T-helper 9 cell (primary cell): ENCODE measurements around the gene EDEM3.
"Not testable (repeated sequence)": the region's sequence is repeated elsewhere in the genome, so short reads cannot be mapped to it uniquely, and the experiment has no call there.

ENCODE experiments used
- DNase-seq: peaks from one replicate; pipeline ENCODE4 v3.0.0-alpha.2; 2020
- total RNA-seq, 2 donors: gene quantifications; one replicate each; lab custom pipeline; 2026; lab: John Stamatoyannopoulos, UW

EDEM3 gene, protein sequence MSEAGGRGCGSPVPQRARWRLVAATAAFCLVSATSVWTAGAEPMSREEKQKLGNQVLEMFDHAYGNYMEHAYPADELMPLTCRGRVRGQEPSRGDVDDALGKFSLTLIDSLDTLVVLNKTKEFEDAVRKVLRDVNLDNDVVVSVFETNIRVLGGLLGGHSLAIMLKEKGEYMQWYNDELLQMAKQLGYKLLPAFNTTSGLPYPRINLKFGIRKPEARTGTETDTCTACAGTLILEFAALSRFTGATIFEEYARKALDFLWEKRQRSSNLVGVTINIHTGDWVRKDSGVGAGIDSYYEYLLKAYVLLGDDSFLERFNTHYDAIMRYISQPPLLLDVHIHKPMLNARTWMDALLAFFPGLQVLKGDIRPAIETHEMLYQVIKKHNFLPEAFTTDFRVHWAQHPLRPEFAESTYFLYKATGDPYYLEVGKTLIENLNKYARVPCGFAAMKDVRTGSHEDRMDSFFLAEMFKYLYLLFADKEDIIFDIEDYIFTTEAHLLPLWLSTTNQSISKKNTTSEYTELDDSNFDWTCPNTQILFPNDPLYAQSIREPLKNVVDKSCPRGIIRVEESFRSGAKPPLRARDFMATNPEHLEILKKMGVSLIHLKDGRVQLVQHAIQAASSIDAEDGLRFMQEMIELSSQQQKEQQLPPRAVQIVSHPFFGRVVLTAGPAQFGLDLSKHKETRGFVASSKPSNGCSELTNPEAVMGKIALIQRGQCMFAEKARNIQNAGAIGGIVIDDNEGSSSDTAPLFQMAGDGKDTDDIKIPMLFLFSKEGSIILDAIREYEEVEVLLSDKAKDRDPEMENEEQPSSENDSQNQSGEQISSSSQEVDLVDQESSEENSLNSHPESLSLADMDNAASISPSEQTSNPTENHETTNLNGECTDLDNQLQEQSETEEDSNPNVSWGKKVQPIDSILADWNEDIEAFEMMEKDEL
- total RNA-seq = 67.3 to 148 reads per million in 2 donors

DNA sequence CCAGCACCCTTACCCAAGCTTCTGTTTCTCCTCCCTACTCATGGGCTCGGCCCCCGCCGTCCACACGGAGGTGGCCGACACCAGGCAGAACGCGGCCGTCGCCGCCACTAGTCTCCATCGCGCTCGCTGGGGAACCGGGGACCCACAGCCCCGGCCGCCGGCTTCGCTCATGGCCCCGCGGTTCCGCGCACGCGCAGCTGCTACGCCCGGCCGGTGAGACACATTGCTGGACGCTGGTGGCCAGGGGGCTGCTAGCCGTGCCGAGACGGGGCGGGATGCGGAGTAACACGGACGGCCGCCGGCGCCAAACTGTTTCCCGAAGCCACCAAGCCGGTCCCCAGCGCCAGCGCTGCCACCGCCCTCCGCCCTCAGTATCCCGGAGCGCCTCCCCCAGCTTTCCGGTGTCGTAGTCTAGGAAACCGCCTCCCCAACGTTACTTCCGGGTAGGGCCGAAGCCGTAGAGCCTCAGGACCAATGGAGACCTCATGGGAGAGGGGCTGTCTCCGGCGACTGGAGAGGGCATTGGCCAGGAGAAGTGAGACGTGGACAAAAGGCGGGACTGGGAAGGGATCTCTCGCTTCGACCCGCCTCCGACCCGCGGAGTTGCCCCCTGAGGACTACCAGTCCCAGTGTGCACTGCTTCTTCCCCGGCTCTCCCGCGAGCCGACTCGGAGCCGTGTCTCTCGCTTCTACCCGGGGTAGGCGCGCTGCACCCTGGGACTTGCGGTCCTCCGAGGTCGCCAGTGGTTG is at the start of gene EDEM3:
Gene EDEM3 (minus strand): TSS at position 383 of the 750 bp plus-strand sequence. CDS start 212 bp downstream, at position 171.
- peak; percentile 94 for DNase-seq

DNA sequence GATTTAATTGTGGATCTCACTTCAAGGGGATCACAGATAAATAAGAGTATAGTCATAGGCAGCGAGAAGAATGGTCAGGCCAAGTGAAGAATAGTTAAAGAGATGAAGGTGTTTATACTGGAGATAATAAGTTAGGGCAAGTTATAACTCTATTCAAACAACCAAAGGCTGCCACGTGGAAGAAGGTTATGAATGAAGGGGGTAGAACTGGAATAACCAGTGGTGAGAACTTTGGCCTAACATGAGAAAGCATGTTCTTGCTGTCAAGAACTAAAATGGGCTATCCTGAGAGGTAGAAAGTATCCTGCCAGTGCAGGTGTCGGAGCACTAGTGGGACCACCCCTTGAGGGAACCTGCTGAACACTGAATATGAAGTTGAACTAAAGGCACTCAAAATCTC is 49.6 kb upstream of the EDEM3 start:
- no peak for DNase-seq

DNA sequence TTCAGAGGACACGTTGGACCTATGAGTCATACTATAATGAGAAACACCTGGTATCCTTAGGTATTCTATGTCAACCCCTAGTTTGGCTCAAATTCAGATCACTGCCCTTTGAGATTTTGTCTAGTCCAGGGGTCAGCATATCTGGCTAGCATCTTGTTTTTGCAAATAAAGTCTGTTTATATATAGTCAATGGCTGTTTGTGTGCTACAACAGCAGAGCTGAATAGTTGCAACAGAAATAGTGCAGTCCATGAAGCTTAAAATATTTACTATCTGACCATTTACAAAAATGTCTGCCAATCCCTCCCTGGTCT is 48.5 kb upstream of the EDEM3 start:
- DNase-seq = no peak

DNA sequence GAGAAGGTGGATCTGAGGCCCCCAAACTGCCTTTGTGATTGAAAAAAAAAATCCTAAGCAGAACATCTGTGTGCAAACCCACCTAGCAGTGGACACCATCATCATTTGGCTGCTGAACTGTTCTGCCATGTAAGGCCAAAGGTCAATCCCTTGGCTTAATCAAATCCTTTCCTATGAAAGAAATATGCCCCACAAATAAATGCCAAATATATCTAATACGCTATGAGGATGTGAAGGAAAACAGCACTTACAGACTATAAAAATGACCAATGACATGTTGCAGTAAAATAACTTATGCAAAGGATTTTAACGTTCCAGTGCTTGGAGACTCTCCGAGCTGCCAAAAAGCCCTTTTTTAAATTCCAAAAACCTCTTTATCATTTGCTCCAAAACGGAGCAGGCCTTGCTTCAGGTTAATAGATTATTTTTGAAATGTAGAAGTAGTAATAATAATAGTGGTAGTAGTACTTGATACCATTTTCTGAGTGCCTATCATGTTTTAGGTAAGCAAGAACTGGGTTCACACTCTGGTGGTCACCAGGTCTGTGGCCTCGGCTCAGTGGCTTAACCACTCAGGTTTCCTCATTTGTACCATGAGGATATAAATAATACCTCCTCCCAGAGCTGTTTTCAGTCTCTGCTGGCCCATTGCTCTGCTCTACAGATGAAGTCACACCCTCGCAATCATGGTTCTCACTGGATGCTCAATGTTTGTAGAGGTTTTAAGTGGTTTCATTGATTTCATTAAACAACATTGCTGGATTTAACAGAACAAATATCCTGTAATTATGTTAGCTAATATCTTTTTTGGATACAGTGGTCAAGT is 47.9 kb upstream of the EDEM3 start:
- DNase-seq = no peak

DNA sequence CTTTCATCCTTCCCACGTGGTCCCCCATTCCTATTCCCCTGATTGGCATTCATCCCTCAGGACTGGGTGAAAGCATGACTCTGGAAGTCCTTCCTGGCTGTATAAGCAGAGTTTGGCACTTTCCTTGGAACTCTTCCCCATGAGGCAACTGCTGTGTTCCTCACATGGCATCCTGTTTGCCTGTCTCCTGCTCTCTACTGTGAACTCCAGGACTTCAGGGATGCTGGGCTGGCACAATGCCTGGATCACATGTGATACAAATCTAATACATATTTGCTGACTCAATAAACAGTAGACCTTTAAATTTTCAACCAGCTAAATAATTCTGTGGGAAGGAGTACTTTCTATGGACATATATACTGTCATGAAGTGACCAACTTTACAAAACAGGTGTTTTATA is 46.8 kb upstream of the EDEM3 start:
- no peak for DNase-seq

DNA sequence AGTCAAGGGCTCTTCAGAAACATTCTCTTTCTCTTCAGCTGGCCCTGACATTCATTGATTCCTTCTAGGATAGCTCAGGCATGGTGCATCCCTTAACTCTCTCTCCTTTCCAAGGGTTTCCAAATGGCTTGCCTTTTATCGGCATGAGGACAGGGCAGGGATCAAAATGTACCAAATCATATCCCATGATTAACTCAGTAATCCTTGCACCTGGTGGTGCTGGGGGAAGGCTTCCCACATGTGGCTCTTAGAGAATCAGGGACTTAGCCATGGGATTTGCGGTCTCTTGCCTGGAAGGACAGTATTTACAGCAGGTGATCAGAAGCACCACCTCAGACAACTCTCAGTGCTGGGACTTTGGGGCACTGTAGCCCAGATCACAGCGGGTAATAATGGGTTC is 46.2 kb upstream of the EDEM3 start:
- DNase-seq = no peak

DNA sequence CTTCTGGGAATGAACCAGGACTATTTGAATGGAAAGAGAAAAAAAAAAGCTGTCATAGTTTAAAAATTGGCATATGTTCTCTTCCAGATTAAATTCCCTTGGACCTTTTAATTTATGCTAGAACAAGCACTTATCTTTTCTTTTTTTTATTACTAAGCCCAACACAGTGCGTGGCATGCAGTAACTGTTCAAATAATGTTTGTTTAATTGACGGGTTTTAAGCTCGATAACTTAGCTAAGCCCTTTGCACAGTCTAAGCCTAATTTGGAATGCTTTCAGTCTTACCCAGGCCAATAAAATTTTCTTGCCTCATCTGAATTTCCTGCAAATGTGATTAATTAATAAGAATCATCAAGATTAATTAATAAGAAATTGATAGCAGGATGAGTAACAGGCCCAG is 39.3 kb upstream of the EDEM3 start:
- no peak for DNase-seq

DNA sequence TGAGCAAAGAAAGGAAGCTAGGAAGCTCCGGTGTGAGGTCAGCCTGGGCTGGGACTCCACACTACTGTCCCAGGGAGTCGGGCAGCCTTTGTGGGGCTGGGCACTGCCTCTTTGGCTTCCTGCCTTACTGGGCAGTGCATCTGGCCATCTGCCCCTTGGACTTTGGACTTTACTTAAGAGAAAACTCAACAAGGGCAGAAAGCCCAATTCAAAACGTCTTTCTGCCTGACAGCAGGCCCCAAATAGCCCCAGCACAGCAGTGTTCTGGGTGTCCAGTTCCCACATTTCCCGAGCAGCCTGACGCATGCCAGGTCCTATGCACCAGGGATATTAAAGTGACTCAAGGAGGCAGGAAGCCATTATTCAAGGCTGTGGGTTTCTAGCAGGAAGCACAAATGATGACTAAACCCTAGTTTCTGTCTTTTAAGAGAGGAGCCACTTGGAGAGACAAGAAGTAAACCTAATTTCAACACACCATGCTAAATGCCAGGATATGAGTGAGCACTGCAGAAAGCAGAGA is 37.9 kb upstream of the EDEM3 start:
- no peak for DNase-seq

DNA sequence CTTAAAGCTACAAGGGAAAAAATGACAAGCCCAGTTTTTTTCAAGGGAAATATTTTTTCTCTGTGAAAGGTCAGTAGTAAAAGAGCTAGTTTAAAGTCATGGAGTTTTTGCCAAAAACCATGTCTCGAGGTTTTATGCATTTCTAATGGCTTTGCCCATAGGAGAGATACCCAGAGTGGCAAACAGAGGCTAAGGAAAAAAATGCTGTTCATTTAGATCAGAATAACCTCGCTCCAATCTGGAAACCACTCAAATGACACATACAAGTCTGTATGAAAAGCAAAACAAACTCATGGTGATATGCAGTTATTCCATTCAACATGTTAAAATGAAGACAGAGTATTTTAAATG is 36.9 kb upstream of the EDEM3 start:
- no peak for DNase-seq

DNA sequence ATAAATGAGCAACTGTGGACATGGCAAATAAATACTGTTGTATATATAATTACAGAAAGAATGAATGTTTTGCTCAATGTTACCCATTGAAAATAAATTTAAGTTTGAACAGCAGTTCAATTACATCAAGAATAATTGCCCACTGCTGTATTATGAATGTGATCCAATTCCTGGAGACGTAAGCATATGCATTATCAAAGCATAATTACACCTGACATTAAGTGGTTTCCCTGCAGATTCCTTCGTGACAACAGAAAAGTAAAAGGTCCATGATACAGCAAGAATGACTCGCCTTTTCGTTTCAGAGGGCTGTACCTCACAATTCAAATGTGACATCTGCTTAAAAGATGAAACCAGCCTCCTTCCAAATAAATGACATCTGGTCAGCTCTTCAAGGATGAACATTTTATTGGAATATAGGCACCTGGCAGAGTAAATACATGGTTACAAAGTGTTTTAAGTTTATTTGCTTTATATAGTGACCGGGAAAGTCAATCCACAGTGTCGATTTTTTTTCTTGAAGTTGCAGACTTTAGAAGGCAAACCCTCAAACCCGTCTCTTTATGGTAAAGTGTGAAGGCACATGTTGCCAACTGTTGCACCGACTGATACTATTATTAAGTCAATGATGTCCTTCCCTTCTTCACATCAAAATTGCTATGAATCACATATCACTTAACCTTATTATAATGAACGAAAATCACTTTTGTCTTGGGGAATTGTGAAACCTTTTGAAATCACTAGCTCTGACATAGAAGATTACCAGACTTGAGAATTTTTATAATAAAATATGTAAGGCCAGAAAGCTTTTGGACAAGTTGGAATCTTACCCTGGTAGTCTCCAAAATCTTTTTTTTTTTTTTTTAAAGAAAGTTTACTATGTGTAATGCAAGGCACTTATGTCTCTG is 36.2 kb upstream of the EDEM3 start:
- no peak for DNase-seq

DNA sequence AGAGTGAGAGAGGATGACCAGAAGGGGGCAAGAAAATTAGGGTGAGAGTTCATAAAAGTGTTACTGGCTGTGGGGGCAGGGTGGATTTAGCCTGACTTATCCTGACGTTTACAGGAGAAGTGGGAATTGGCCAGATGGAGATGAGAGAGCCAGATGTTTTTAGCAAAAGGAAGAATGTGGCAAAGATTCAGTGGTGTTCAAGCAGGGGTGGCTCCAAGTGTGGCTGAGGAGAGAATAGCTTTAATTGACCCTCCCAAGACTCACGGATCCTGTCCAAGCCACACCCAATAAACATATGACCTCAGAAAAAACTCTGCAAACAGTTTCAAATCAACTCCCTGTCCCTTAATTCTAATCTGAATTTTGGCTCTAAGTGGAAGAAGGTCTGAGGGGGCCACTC is 35.2 kb upstream of the EDEM3 start:
- DNase-seq = no peak

DNA sequence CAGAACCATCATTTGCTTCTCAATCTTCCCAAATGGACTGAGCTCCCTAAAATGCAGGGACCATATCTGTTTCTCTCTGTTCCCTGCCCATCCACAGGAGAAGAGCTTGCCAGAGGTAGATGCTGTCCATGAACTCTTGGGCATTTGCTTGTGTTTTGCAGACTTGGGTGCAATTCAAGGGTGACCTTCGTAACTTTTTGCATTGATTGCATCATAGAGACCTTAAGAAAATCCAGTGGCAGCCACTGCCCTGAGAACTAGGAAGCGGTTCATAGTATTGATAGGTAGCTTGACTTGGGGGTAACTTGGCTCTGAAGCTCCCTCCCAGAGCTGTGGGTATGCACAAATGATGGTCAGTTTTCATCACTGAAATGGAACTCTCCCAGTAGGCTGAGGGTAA is 34.3 kb upstream of the EDEM3 start:
- no peak for DNase-seq

DNA sequence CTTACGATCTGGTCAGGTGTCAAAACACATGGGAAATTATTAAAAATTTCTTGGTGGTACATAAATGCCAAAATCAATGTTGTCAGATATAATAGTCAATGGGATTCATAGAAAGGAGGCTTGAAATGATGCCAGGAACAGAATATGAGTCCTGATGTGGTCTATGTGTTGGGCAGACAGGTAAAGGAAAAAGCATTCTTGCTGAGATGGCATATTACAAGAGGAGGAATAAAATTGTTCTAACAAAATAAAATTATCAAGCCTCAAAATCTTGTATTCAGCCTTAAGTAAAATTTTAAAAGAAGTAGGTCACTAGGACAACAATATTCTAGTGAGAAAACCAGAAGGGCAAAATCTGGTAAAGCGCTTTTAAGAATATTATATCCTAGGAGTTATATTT is 30.9 kb upstream of the EDEM3 start:
- no peak for DNase-seq

DNA sequence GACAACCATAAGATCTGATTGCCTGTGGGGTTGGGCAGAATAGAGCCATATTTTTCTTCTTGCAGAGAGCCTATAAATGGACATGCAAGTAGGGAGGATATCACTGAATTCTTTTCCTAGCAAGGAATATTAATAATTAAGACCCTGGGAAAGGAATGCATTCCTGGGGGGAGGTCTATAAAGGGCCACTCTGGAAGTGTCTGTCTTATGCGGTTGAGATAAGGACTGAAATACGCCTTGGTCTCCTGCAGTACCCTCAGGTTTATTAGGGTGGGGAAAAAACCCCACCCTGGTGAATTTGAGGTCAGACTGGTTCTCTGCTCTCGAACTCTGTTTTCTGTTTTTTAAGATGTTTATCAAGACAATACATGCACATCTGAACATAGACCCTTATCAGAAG is 29.1 kb upstream of the EDEM3 start:
- DNase-seq = not testable (repeated sequence)

DNA sequence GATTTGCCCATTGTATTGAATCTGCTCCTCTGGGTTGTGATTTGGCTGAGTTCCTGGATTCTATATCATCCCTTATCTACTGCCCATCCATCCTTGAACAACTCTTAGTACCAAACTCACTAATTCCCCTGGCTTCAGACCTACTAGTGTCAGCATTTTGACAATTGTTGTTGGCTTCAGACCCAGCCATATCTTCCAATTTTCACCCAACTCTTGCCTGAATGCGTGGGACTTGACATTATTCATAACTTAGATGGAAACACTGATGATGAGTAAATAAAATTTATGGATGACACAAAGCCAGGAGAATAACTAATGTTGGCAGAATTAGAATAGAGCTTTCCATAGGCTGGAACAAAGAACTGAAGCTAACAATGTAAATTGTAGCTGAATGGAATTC is 27.3 kb upstream of the EDEM3 start:
- no peak for DNase-seq

DNA sequence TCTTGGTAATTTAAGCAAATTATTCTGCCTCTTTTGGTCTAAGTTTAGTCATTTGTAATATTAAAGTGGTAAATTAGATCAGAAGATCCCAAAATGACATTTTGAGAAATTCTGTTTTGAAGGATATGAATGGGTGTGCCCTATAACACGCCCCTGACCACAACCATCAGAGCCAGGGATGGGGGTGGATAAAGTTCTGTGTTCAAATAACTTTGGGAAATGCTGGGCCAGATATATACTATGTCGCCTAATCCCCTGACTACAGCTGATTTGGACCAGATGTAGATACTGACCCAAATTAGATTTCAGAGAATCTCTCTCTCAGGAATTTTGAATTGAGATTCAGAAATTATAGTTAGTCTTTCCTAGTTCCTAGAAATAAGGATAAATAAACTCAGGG is 21.2 kb upstream of the EDEM3 start:
- no peak for DNase-seq

DNA sequence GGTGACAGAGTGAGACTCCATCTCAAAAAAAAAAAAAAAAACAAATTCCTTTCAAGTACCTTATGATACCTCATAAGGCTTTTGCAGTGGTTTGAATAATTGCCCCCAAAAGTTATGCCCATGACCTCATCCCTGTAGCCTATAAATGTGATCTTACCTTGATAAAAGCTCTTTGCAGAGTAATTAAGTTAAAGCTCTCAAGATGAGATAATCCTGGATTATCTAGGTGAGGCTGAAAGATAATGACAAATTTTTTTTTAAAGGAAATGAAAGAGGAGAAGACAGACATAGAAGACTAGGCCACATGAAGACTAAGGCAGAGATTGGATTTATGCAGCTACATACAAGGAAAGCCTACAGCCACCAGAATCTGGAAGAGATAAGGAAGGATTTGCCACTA is 20.7 kb upstream of the EDEM3 start:
- DNase-seq = no peak

DNA sequence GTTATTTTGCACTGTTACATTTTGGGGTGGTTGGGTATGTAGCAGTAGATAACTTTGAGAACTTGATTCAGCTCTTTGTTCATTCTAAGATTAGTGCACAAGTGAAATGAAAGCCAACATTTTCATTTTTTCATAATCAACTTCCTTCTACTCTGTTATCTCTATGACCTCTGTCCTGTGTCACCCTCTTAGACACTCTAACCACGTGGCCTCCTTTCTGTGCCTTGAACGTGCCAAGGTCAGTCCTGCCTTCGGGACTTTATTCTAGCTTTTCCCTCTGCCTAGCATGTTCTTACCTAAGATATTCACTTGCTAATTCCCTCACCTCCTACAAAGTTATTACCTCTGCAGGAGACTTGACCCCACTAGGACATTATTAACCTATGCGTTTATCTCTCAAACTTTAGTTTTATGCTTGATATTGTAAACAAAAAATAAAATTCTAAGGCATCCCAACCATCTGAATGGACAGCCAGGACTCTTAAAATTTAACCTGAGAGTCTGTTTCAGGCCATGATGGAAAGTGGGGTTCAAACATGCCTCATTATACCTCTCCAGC is 19.2 kb upstream of the EDEM3 start:
- DNase-seq = no peak

DNA sequence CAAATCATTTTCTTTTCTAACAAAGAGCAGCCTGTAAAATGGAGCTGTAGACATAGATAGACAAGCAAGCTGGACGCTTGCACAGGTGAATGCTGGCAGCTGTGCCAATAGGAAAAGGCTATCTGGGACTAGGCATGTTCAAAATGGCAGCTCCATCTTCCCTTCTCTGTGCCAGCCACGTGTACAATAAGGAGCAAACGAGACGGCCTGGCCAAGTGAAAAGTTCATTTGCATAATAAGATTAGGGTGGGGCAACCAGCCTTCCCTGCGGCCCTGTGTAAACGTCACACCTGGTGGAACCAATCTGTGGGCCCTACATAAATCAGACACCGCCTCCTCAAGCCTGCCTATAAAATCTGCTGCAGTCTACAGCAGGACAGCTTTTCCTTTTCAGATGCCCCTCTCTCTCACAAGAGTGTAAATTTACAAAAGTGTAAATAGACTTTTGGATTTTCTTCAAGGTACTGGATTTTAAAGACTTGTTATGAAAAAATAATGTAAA is 16.6 kb upstream of the EDEM3 start:
- no peak for DNase-seq

DNA sequence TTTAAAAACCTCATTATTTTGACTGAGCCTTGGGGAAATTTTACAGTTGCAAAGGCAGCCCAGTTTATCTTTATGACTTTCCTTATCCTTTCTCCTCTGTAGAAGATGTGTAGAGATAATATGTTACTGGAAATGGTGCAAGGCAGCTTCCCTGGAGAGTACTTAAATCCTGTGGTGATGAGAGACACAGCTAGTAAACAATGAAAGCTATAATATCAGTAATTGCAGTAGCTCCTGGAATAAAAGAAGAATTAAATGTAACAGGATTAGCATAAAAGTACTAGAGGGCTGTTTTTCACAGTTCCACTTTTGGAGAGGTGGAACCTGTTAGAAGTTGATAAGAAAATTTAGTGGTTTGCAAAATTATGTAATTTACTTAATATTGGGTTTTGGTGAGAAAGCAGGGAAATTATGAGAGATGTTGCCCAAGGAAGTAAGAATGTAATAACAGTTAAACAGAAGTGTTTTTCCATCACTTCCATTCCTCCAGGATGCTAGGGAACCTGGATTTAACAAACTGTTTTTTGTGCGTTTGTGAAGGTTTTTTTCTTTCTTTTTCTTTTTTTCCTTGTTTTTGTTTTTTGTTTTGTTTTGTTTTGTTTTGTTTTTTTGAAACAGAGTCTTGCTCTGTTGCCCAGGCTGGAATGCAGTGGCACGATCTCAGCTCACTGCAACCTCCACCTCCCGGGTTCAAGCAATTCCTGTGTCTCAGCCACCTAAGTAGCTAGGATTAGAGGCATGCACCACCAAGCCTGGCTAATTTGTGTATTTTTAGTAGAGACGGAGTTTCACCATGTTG is 15.7 kb upstream of the EDEM3 start:
- no peak for DNase-seq
